ENCODE measurements around the gene LMTK3. TPM values are rescaled to one million over a fixed set of nuclear protein-coding genes. Genes with fewer than 3 reads are reported as not detected.
A peak's percentile ranks its signal among the peaks of the same experiment; 100 is the strongest.

LMTK3 gene
- total RNA-seq, 2 experiments from 2014 or later: 3.8 to 5.4 TPM

DNA sequence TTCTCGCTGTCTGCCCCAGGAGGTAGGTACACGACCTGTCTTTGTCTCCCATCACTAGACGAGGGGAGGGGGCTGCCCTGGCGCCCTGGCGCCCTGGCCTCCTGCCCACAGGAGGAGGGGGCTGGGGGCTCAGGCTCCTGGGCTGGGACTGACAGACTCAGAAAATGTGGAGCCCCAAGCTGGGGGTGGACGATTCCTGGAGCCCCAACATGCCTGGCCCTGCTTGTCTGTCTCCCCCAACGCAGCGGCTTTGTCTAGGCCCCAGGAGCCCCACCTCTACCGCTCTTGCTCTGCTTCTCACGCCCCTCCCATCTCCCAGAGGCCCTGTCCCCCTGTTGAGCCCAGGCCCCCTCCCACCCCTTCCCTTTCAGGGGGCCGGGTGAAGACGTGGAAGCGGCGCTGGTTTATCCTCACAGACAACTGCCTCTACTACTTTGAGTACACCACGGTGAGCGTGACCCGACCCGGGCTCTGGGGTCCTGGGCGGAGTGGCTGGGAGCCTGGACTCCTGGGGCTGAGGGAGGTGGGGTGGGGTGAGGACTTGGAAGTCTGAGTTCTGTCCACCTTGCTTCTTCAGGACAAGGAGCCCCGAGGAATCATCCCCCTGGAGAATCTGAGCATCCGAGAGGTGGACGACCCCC is 33.8 kb downstream of the LMTK3 start:
- CTCF ChIA-PET: no interaction called here
- H3K9me3 Mint-ChIP-seq: no peaks in the 10 kb centered on the region
- DNase-seq: no peak
- H3K36me3 Mint-ChIP-seq (ENCODE audit: low read depth): peaks cover 31% of the 10 kb centered on the region
- H3K27ac Mint-ChIP-seq: no peak overlapping the region
- no peaks in the 10 kb centered on the region for H3K27me3 Mint-ChIP-seq
- H3K4me1 Mint-ChIP-seq: peaks cover 28% of the 10 kb centered on the region
- POLR2A ChIA-PET: no interaction called here
- no peak overlapping the region for H3K4me3 Mint-ChIP-seq

- ChIA-PET CTCF (no interaction called here), POLR2A (no interaction called here)
- peaks cover 35% of the 10 kb centered on the region for H3K36me3 Mint-ChIP-seq (ENCODE audit: low read depth)
- no peak for DNase-seq
- H3K27me3 Mint-ChIP-seq: no peaks in the 10 kb centered on the region
- H3K4me1 Mint-ChIP-seq: peaks cover 27% of the 10 kb centered on the region
- no peak overlapping the region for H3K4me3 Mint-ChIP-seq
- H3K9me3 Mint-ChIP-seq: no peaks in the 10 kb centered on the region
- no peak overlapping the region for H3K27ac Mint-ChIP-seq
These were observed 34.5 kb downstream of the LMTK3 start for GRCh38 chr19:48477067-48477685.

DNA sequence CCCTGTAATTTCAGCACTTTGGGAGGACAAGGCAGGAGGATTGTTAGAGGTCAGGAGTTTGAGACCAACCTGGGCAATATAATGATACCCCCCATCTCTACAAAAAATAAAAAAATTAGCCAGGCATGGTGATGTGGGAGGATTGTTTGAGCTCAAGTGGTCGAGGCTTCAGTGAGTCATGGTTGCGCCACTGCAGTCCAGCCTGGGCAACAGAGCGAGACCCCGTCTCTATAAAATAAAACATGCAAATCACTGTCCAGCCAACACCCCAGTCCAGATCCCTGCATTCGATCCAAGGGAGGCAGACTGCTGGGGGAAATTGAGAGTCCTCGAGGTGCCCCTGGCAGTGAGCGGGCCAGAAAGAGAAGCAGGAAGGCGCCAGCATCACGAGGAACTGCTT is 35.5 kb downstream of the LMTK3 start:
- no peak overlapping the region for H3K27ac Mint-ChIP-seq
- H3K9me3 Mint-ChIP-seq: no peaks in the 10 kb centered on the region
- CTCF ChIA-PET: no interaction called here
- no peak overlapping the region for H3K4me3 Mint-ChIP-seq
- H3K4me1 Mint-ChIP-seq: peaks cover 23% of the 10 kb centered on the region
- H3K36me3 Mint-ChIP-seq (ENCODE audit: low read depth): peaks cover 42% of the 10 kb centered on the region
- POLR2A ChIA-PET: no interaction called here
- no peak for DNase-seq
- no peaks in the 10 kb centered on the region for H3K27me3 Mint-ChIP-seq

- CTCF ChIA-PET: no interaction called here
- no peak overlapping the region for H3K27ac Mint-ChIP-seq
- POLR2A ChIA-PET: no interaction called here
- no peaks in the 10 kb centered on the region for H3K9me3 Mint-ChIP-seq
- peaks cover 43% of the 10 kb centered on the region for H3K36me3 Mint-ChIP-seq (ENCODE audit: low read depth)
- no peak for DNase-seq
- peaks cover 20% of the 10 kb centered on the region for H3K4me1 Mint-ChIP-seq
- no peaks in the 10 kb centered on the region for H3K27me3 Mint-ChIP-seq
- no peak overlapping the region for H3K4me3 Mint-ChIP-seq
These were observed 36.1 kb downstream of the LMTK3 start for GRCh38 chr19:48475369-48476068.

- ChIA-PET POLR2A (no interaction called here), CTCF (no interaction called here)
- peaks cover 37% of the 10 kb centered on the region for H3K36me3 Mint-ChIP-seq (ENCODE audit: low read depth)
- no peaks in the 10 kb centered on the region for H3K9me3 Mint-ChIP-seq
- peaks cover 16% of the 10 kb centered on the region for H3K4me1 Mint-ChIP-seq
- no peak overlapping the region for H3K4me3 Mint-ChIP-seq
- no peaks in the 10 kb centered on the region for H3K27me3 Mint-ChIP-seq
- DNase-seq: no peak
- no peak overlapping the region for H3K27ac Mint-ChIP-seq
These were observed 37.5 kb downstream of the LMTK3 start for GRCh38 chr19:48474084-48474592.

DNA sequence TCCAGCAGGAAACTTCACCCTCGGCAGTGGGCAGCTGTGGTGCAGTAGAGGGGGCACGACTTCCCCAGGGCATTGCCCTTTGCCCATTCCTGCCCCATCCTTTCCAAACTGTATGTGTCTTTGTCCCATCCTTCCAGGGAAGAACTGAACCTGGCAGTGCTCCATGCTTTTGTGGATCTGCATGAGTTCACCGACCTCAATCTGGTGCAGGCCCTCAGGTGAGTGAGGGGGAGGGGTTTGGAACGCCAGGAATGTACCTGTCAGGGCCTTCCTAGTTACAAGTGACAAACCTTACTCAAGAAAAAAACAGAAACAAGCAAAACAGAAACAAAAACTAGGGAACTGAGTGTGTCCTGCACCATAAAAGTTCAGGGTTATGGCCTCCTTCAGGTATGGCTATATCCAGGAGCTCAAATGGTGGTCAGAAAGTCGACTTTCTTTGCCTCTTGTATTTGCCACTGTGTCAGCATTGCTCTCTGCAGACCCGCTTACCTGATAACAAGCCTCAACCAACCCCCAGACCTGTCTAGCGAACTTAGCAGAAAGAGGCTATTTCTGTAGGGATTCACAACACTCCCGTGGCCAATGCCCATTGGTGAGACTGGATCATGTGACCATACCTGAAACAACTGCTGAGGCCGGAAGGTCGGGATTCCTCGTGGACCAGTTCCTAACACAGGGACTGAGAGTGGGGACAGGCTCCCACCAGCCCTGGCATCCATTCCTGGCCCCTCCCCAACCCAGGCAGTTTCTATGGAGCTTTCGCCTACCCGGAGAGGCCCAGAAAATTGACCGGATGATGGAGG is 38.3 kb downstream of the LMTK3 start:
- CTCF ChIA-PET: interaction anchor here (1.4 kb wide), 1 partner anchor 17 kb away, joined by 5 read pairs; no protein-coding TSS in a partner anchor
- no peaks in the 10 kb centered on the region for H3K27me3 Mint-ChIP-seq
- H3K4me3 Mint-ChIP-seq: no peak overlapping the region
- no peak for DNase-seq
- peaks cover 37% of the 10 kb centered on the region for H3K36me3 Mint-ChIP-seq (ENCODE audit: low read depth)
- H3K9me3 Mint-ChIP-seq: no peaks in the 10 kb centered on the region
- no peak overlapping the region for H3K27ac Mint-ChIP-seq
- H3K4me1 Mint-ChIP-seq: peaks cover 20% of the 10 kb centered on the region
- POLR2A ChIA-PET: no interaction called here

DNA sequence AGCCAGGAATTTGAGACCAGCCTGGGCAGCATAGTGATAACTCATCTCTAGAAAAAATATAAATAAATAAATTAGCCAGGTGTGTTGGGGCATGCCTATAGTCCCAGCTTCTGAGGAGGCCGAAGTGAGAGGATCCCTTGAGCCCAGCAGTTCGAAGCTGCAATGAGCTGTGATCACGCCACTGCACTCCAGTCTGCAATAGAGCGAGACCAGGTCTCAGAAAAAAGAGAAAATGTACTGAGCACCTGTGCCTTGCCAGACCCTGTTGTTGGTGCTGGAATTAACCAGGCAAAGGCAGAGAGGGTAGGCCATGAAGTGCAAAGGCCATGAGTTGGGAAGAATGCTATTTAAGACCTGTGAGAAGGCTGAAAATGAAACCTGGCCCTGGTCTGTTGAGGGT is 39.8 kb downstream of the LMTK3 start:
- ChIA-PET POLR2A (no interaction called here), CTCF (no interaction called here)
- Mint-ChIP-seq H3K36me3 (ENCODE audit: low read depth) (peaks cover 37% of the 10 kb centered on the region), H3K27ac (no peak overlapping the region), H3K27me3 (no peaks in the 10 kb centered on the region), H3K9me3 (no peaks in the 10 kb centered on the region), H3K4me1 (peaks cover 26% of the 10 kb centered on the region), H3K4me3 (no peak overlapping the region)
- no peak for DNase-seq

GRCh38 chr19:48470856-48471255 is 40.8 kb downstream of the LMTK3 start:
- ChIA-PET POLR2A (interaction anchor here (0.8 to 1.3 kb wide), 5 partner anchors 10 to 401 kb away, joined by 3 to 4 read pairs (median 3); partner anchors contain the start of genes GRWD1 and PPP1R15A), CTCF (interaction anchor here (1.5 kb wide), 1 partner anchor 19 kb away, joined by 5 read pairs; no protein-coding TSS in a partner anchor)
- peak overlapping the region; percentile 79 for H3K4me3 Mint-ChIP-seq
- peak overlapping the region; percentile 21 for H3K27ac Mint-ChIP-seq
- H3K4me1 Mint-ChIP-seq: peaks cover 26% of the 10 kb centered on the region
- no peak for DNase-seq
- no peaks in the 10 kb centered on the region for H3K27me3 Mint-ChIP-seq
- no peaks in the 10 kb centered on the region for H3K9me3 Mint-ChIP-seq
- H3K36me3 Mint-ChIP-seq (ENCODE audit: low read depth): peaks cover 35% of the 10 kb centered on the region

GRCh38 chr19:48469934-48470680 is 41.5 kb downstream of the LMTK3 start:
- H3K4me3 Mint-ChIP-seq: peak overlapping the region; percentile 79
- no peaks in the 10 kb centered on the region for H3K27me3 Mint-ChIP-seq
- CTCF ChIA-PET: interaction anchor here (0.7 to 1.5 kb wide), 3 partner anchors 17 to 79 kb away, joined by 3 to 5 read pairs (median 3); partner anchors contain the start of gene KDELR1
- peaks cover 33% of the 10 kb centered on the region for H3K4me1 Mint-ChIP-seq
- H3K27ac Mint-ChIP-seq: peak overlapping the region; percentile 64
- peaks cover 28% of the 10 kb centered on the region for H3K36me3 Mint-ChIP-seq (ENCODE audit: low read depth)
- DNase-seq: no peak
- no peaks in the 10 kb centered on the region for H3K9me3 Mint-ChIP-seq
- POLR2A ChIA-PET: interaction anchor here (0.8 to 1.3 kb wide), 9 partner anchors 10 to 402 kb away, joined by 3 to 6 read pairs (median 3); partner anchors contain the start of genes GRWD1 and PPP1R15A

GRCh38 chr19:48469289-48469881 is 42.2 kb downstream of the LMTK3 start, which contains the start of gene CYTH2:
Gene CYTH2 (plus strand): TSS chr19:48469369. CDS start chr19:48469508, 139 bp downstream.
- CTCF ChIA-PET: interaction anchor here (0.7 to 1.5 kb wide), 3 partner anchors 18 to 78 kb away, joined by 3 to 5 read pairs (median 3); partner anchors contain the start of gene KDELR1
- no peaks in the 10 kb centered on the region for H3K27me3 Mint-ChIP-seq

DNA sequence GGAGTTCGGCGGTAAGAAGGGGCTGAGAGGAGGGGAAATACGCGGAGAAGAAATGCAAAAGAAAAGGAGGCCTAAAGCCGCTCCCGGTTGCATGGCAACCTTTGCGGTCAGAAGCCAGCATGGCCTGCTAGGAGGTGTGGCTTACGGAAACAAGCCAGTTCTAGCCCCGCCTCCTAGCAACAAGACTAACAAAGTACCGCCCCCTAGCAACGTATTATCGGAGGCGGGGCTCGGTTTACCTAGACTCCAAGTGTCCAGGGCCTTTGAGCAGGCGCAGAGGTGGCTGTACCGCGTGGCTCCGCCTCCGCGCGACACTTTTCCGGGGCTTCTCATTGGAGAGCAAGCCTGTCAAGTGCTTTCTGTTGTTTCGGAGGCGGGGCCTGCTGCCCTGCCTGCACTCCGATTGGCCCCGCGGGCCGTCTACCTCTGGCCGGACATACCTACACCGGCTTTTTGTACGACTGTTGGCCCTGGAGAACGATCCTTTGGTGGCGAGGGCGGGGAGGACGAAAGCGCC is 42.8 kb downstream of the LMTK3 start:
- H3K4me3 Mint-ChIP-seq: peak overlapping the region; percentile 79
- peaks cover 34% of the 10 kb centered on the region for H3K4me1 Mint-ChIP-seq
- no peaks in the 10 kb centered on the region for H3K27me3 Mint-ChIP-seq
- CTCF ChIA-PET: interaction anchor here (0.8 kb wide), 1 partner anchor 37 kb away, joined by 3 read pairs; no protein-coding TSS in a partner anchor
- peaks cover 21% of the 10 kb centered on the region for H3K36me3 Mint-ChIP-seq (ENCODE audit: low read depth)
- POLR2A ChIA-PET: interaction anchor here (1.7 kb wide), 1 partner anchor 78 kb away, joined by 6 read pairs; the partner anchor contains the start of gene KDELR1
- DNase-seq: peak; percentile 100
- H3K27ac Mint-ChIP-seq: peak overlapping the region; percentile 74
- H3K9me3 Mint-ChIP-seq: no peaks in the 10 kb centered on the region

More at GRCh38 chr19:48469289-48469881, 42.2 kb downstream of the LMTK3 start, which contains the start of gene CYTH2:
- Mint-ChIP-seq H3K4me3 (peak within 1 kb of the TSS; percentile 79), H3K4me1 (peaks cover 35% of the 10 kb centered on the region), H3K9me3 (no peaks in the 10 kb centered on the region), H3K27ac (peak within 1 kb of the TSS; percentile 74), H3K36me3 (ENCODE audit: low read depth) (peaks cover 25% of the 10 kb centered on the region)
- DNase-seq: peak; percentile 82
- POLR2A ChIA-PET: interaction anchor here (0.9 to 1.1 kb wide), 5 partner anchors 9 to 149 kb away, joined by 3 to 6 read pairs (median 3); no protein-coding TSS in a partner anchor
